ENCODE data around the gene SPRR2A.
"Not testable (repeated sequence)": the region's sequence is repeated elsewhere in the genome, so short reads cannot be mapped to it uniquely, and the experiment has no call there.

Gene SPRR2A

GRCh38 chr1:153056111-153056510, 1.2 kb downstream of the SPRR2A start:
- H2BK120ac ChIP-seq (ENCODE audit: low read depth, low read length); H2BK12ac ChIP-seq (ENCODE audit: low read length); H3K18ac ChIP-seq (ENCODE audit: low read length); H3K4me3 ChIP-seq (ENCODE audit: low read length in 2 of 2); H3K27me3 ChIP-seq (ENCODE audit: control insufficient read depth in 3 of 3, insufficient read depth in 3 of 3, low read depth in 1 of 3, low read length in 3 of 3); H3K9me3 ChIP-seq (replicated peaks in 1 of 2; ENCODE audit: control insufficient read depth in 2 of 2, insufficient read depth in 1 of 2, low read depth in 1 of 2, low read length in 2 of 2); H2BK15ac ChIP-seq (ENCODE audit: low read length); H3K27ac ChIP-seq (replicated peaks; ENCODE audit: low read length); H3K14ac ChIP-seq (ENCODE audit: low read length); H3K4me1 ChIP-seq (ENCODE audit: control insufficient read depth in 2 of 2, insufficient read depth in 1 of 2, low read depth in 1 of 2, low read length in 2 of 2); H2AFZ ChIP-seq (ENCODE audit: low read length); H3K9ac ChIP-seq (ENCODE audit: low read depth, low read length, poor library complexity); H3K4me2 ChIP-seq (ENCODE audit: insufficient read depth, low read length, poor library complexity, severe bottlenecking); H3K23ac ChIP-seq (ENCODE audit: low read depth, low read length, poor library complexity); H4K8ac ChIP-seq (ENCODE audit: low read depth, low read length); H3K36me3 ChIP-seq (replicated peaks in 1 of 2; ENCODE audit: control insufficient read depth in 2 of 2, insufficient read depth in 2 of 2, low read length in 2 of 2); H2BK5ac ChIP-seq (ENCODE audit: low read length); DNase-seq (ENCODE audit: low spot score); H3K79me1 ChIP-seq (ENCODE audit: low read depth, low read length); H2AK5ac ChIP-seq (ENCODE audit: low read depth, low read length); H3K4ac ChIP-seq (ENCODE audit: low read length); H4K91ac ChIP-seq (ENCODE audit: low read depth, low read length, poor library complexity): not testable (repeated sequence)
- no CpG with 5 or more reads among the region's 3 CpGs for WGBS, 2 donors (ENCODE audit: extremely low coverage in 2 of 2, insufficient read length in 2 of 2, insufficient replicate concordance in 1 of 2)

DNA sequence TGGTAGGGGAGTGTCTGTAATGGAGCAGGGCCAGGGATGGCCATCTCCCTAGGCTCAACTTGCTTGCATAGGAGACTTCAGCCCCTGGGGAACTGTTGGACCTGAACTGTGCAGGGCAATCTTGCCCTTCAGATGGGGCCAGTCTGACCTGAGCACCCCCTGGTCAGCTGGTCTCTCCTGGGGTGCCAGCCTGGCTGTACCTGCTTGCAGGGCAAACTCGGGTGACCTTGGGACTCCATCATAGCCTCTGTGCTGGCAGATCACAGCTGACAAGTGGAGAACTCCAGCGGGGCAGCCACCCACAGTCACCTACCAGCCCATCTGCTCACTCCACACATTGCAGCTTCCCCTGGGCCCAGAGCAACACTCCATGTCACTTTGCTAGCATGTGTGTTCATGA, 8.1 kb downstream of the SPRR2A start:
- no peaks in the 10 kb centered on the region for H3K4me1 ChIP-seq (ENCODE audit: control insufficient read depth in 2 of 2, insufficient read depth in 1 of 2, low read depth in 1 of 2, low read length in 2 of 2)

GRCh38 chr1:153040950-153041631, 16.2 kb downstream of the SPRR2A start, which contains the start of gene SPRR2D:
Gene SPRR2D, minus strand, starts transcription at chr1:153041120. Its CDS starts 774 bp downstream, at chr1:153040346.
- no peak within 1 kb of the TSS for H4K91ac ChIP-seq (ENCODE audit: low read depth, low read length, poor library complexity)
- H2AK5ac ChIP-seq (ENCODE audit: low read depth, low read length), result no peak within 1 kb of the TSS
- H4K8ac ChIP-seq (ENCODE audit: low read depth, low read length), result no peak within 1 kb of the TSS
- no peak within 1 kb of the TSS for H2AFZ ChIP-seq (ENCODE audit: low read length)
- no peak within 1 kb of the TSS for H3K4me3 ChIP-seq (ENCODE audit: low read length in 2 of 2)
- H3K23ac ChIP-seq (ENCODE audit: low read depth, low read length, poor library complexity), result no peak within 1 kb of the TSS
- no peaks in the 10 kb centered on the region for H3K27me3 ChIP-seq (ENCODE audit: control insufficient read depth in 3 of 3, insufficient read depth in 3 of 3, low read depth in 1 of 3, low read length in 3 of 3)
- H2BK12ac ChIP-seq (ENCODE audit: low read length), result no peak within 1 kb of the TSS
- DNase-seq (ENCODE audit: low spot score), result no peak
- H3K18ac ChIP-seq (ENCODE audit: low read length), result no peak within 1 kb of the TSS
- no peaks in the 10 kb centered on the region for H3K79me1 ChIP-seq (ENCODE audit: low read depth, low read length)
- no peak within 1 kb of the TSS for H3K9ac ChIP-seq (ENCODE audit: low read depth, low read length, poor library complexity)
- H3K9me3 ChIP-seq (replicated peaks in 1 of 2; ENCODE audit: control insufficient read depth in 2 of 2, insufficient read depth in 1 of 2, low read depth in 1 of 2, low read length in 2 of 2), result no peaks in the 10 kb centered on the region
- no peak within 1 kb of the TSS for H3K4me2 ChIP-seq (ENCODE audit: insufficient read depth, low read length, poor library complexity, severe bottlenecking)
- no CpG with 5 or more reads among the region's 4 CpGs for WGBS, 2 donors (ENCODE audit: extremely low coverage in 2 of 2, insufficient read length in 2 of 2, insufficient replicate concordance in 1 of 2)
- H2BK120ac ChIP-seq (ENCODE audit: low read depth, low read length), result no peak within 1 kb of the TSS
- H3K14ac ChIP-seq (ENCODE audit: low read length), result no peak within 1 kb of the TSS
- no peaks in the 10 kb centered on the region for H3K4me1 ChIP-seq (ENCODE audit: control insufficient read depth in 2 of 2, insufficient read depth in 1 of 2, low read depth in 1 of 2, low read length in 2 of 2)
- H3K4ac ChIP-seq (ENCODE audit: low read length), result no peak within 1 kb of the TSS
- H2BK15ac ChIP-seq (ENCODE audit: low read length), result no peak within 1 kb of the TSS
- no peak within 1 kb of the TSS for H3K27ac ChIP-seq (replicated peaks; ENCODE audit: low read length)
- H3K36me3 ChIP-seq (replicated peaks in 1 of 2; ENCODE audit: control insufficient read depth in 2 of 2, insufficient read depth in 2 of 2, low read length in 2 of 2), result no peaks in the 10 kb centered on the region
- H2BK5ac ChIP-seq (ENCODE audit: low read length), result no peak within 1 kb of the TSS

More for the DNA sequence above, 8.1 kb downstream of the SPRR2A start:
- WGBS, 2 donors (ENCODE audit: extremely low coverage in 2 of 2, insufficient read length in 2 of 2, insufficient replicate concordance in 1 of 2), result no CpG with 5 or more reads among the region's 2 CpGs
- Histone ChIP-seq H3K36me3 (replicated peaks in 1 of 2; ENCODE audit: control insufficient read depth in 2 of 2, insufficient read depth in 2 of 2, low read length in 2 of 2) (no peaks in the 10 kb centered on the region), H3K14ac (ENCODE audit: low read length) (peak overlapping the region; percentile 56), H4K8ac (ENCODE audit: low read depth, low read length) (no peak overlapping the region), H3K27ac (replicated peaks; ENCODE audit: low read length) (no peak overlapping the region), H2AK5ac (ENCODE audit: low read depth, low read length) (no peak overlapping the region), H3K9me3 (replicated peaks in 1 of 2; ENCODE audit: control insufficient read depth in 2 of 2, insufficient read depth in 1 of 2, low read depth in 1 of 2, low read length in 2 of 2) (no peaks in the 10 kb centered on the region), H3K23ac (ENCODE audit: low read depth, low read length, poor library complexity) (no peak overlapping the region), H4K91ac (ENCODE audit: low read depth, low read length, poor library complexity) (no peak overlapping the region), H2BK15ac (ENCODE audit: low read length) (no peak overlapping the region), H3K18ac (ENCODE audit: low read length) (no peak overlapping the region), H3K4ac (ENCODE audit: low read length) (no peak overlapping the region), H2AFZ (ENCODE audit: low read length) (no peak overlapping the region), H3K27me3 (ENCODE audit: control insufficient read depth in 3 of 3, insufficient read depth in 3 of 3, low read depth in 1 of 3, low read length in 3 of 3) (no peaks in the 10 kb centered on the region), H2BK5ac (ENCODE audit: low read length) (no peak overlapping the region), H3K4me2 (ENCODE audit: insufficient read depth, low read length, poor library complexity, severe bottlenecking) (no peak overlapping the region), H3K79me1 (ENCODE audit: low read depth, low read length) (no peaks in the 10 kb centered on the region), H2BK120ac (ENCODE audit: low read depth, low read length) (no peak overlapping the region), H3K4me3 (ENCODE audit: low read length in 2 of 2) (peak overlapping the region in 1 of 2 donors; percentile 23), H2BK12ac (ENCODE audit: low read length) (no peak overlapping the region), H3K9ac (ENCODE audit: low read depth, low read length, poor library complexity) (no peak overlapping the region)
- DNase-seq (ENCODE audit: low spot score), result no peak

DNA sequence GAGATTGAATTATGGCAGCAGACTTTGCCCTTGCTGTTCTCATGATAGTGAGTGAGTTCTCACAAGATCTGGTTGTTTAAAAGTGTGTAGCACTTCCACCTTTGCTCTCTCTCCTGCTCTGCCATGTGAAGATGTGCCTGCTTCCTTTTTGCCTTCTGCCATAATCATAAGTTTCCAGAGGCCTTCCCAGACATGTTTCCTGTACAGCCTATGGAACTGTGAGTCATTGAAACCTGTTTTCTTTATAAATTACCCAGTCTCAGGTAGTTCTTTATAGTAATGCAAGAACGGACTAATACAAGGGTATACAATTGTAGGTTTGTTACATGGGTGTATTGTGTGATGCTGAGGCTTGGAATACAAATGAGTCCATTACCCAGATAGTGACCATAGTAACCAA, 22.1 kb downstream of the SPRR2A start:
- H2BK120ac ChIP-seq (ENCODE audit: low read depth, low read length), result no peak overlapping the region
- WGBS, 2 donors (ENCODE audit: extremely low coverage in 2 of 2, insufficient read length in 2 of 2, insufficient replicate concordance in 1 of 2), result no CpG with 5 or more reads among the region's 1 CpG

More for the DNA sequence above, 22.1 kb downstream of the SPRR2A start:
- H2BK12ac ChIP-seq (ENCODE audit: low read length), result no peak overlapping the region
- H3K36me3 ChIP-seq (replicated peaks in 1 of 2; ENCODE audit: control insufficient read depth in 2 of 2, insufficient read depth in 2 of 2, low read length in 2 of 2), result no peaks in the 10 kb centered on the region
- no peak overlapping the region for H2AK5ac ChIP-seq (ENCODE audit: low read depth, low read length)
- H3K23ac ChIP-seq (ENCODE audit: low read depth, low read length, poor library complexity), result no peak overlapping the region
- no peaks in the 10 kb centered on the region for H3K79me1 ChIP-seq (ENCODE audit: low read depth, low read length)
- no peaks in the 10 kb centered on the region for H3K9me3 ChIP-seq (replicated peaks in 1 of 2; ENCODE audit: control insufficient read depth in 2 of 2, insufficient read depth in 1 of 2, low read depth in 1 of 2, low read length in 2 of 2)
- H3K4me1 ChIP-seq (ENCODE audit: control insufficient read depth in 2 of 2, insufficient read depth in 1 of 2, low read depth in 1 of 2, low read length in 2 of 2), result peaks cover 0 to 4% of the 10 kb centered on the region in 2 donors
- DNase-seq (ENCODE audit: low spot score), result no peak
- H3K4me3 ChIP-seq (ENCODE audit: low read length in 2 of 2), result no peak overlapping the region
- no peak overlapping the region for H2AFZ ChIP-seq (ENCODE audit: low read length)
- no peak overlapping the region for H3K4me2 ChIP-seq (ENCODE audit: insufficient read depth, low read length, poor library complexity, severe bottlenecking)
- no peak overlapping the region for H3K4ac ChIP-seq (ENCODE audit: low read length)
- H4K8ac ChIP-seq (ENCODE audit: low read depth, low read length), result no peak overlapping the region
- no peak overlapping the region for H2BK5ac ChIP-seq (ENCODE audit: low read length)
- no peak overlapping the region for H3K27ac ChIP-seq (replicated peaks; ENCODE audit: low read length)
- no peak overlapping the region for H3K18ac ChIP-seq (ENCODE audit: low read length)
- no peak overlapping the region for H3K9ac ChIP-seq (ENCODE audit: low read depth, low read length, poor library complexity)
- no peaks in the 10 kb centered on the region for H3K27me3 ChIP-seq (ENCODE audit: control insufficient read depth in 3 of 3, insufficient read depth in 3 of 3, low read depth in 1 of 3, low read length in 3 of 3)
- no peak overlapping the region for H2BK15ac ChIP-seq (ENCODE audit: low read length)
- no peak overlapping the region for H4K91ac ChIP-seq (ENCODE audit: low read depth, low read length, poor library complexity)
- H3K14ac ChIP-seq (ENCODE audit: low read length), result no peak overlapping the region

Measured in neuronal stem cell (in vitro differentiated cells).